Tibial nerve (tissue), 4 donors: ENCODE data around the gene RBBP7. TPM values are rescaled to one million over a fixed set of nuclear protein-coding genes. Genes with fewer than 3 reads are reported as not detected.

Experiments
- DNase-seq, 2 donors: peaks; one replicate each; pipeline ENCODE4 v3.0.0-alpha.2; 2019; ENCODE audit warnings: low spot score in 2 of 2
- H3K27ac ChIP-seq, 4 donors: fragments of 200-600 bp; sonication (generic) in 3 of 4; one replicate each; pipeline ENCODE4 v1.5.1; 2017 to 2019; ENCODE audit warnings: mild to moderate bottlenecking in 1 of 4
- H3K27me3 ChIP-seq, 2 donors: fragments of 200-600 bp; sonication (generic) in 1 of 2; one replicate each; pipeline versions ENCODE4 v1.5.1 to v1.6.0; 2017 to 2019
- H3K36me3 ChIP-seq, 3 donors: fragments of 200-600 bp; sonication (generic); one replicate each; pipeline ENCODE4 v1.5.1; 2018 to 2019
- H3K4me1 ChIP-seq, 4 donors: fragments of 200-600 bp; sonication (generic) in 3 of 4; one replicate each; pipeline ENCODE4 v1.5.1; 2017 to 2019
- H3K4me3 ChIP-seq, 4 donors: fragments of 200-600 bp; sonication (generic) in 3 of 4; one replicate each; pipeline ENCODE4 v1.5.1; 2017 to 2019; ENCODE audit warnings: mild to moderate bottlenecking in 1 of 4, moderate library complexity in 1 of 4
- H3K9me3 ChIP-seq, 4 donors: fragments of 200-600 bp; sonication (generic) in 3 of 4; one replicate each; pipeline ENCODE4 v1.5.1; 2017 to 2019
- EP300 ChIP-seq, 2 donors: sonication (generic); formaldehyde crosslinking; IDR thresholded peaks; one replicate each; pipeline ENCODE4 v1.6.1; 2017; ENCODE audit warnings: antibody characterized with exemption in 2 of 2, mild to moderate bottlenecking in 1 of 2
- POLR2A ChIP-seq, 2 donors: fragments of 450-650 bp; IDR thresholded peaks; one replicate each; pipeline ENCODE4 v1.6.1; 2017; ENCODE audit warnings: antibody characterized with exemption in 2 of 2, mild to moderate bottlenecking in 2 of 2, moderate library complexity in 2 of 2
- WGBS, 2 donors: methylation state at CpG; one replicate each; pipeline ENCODE4 v1.1.5; 2018; 5-methylcytosine and 5-hydroxymethylcytosine counted together
- total RNA-seq, 4 donors: library from RNA; depleted of rRNA; stranded (reverse); fragments of >200 nt; gene quantifications; one replicate each; pipeline ENCODE4 v1.1.0, GENCODE V29; 2016
- TF ChIP-seq, protein P1 (sequence below), 5 experiments: fragments of 200-600 bp in 3 of 5; fragments of 450-650 bp in 2 of 5; sonication (generic) in 3 of 5; IDR thresholded peaks; one replicate each; pipeline ENCODE4 v1.5.1; 2016 to 2019; ENCODE audit warnings: antibody characterized with exemption in 5 of 5, mild to moderate bottlenecking in 3 of 5, moderate library complexity in 2 of 5

The RBBP7 gene
- total RNA-seq, 4 donors from 2014 or later = 69.7 to 85.5 (median 79.2) TPM

DNA sequence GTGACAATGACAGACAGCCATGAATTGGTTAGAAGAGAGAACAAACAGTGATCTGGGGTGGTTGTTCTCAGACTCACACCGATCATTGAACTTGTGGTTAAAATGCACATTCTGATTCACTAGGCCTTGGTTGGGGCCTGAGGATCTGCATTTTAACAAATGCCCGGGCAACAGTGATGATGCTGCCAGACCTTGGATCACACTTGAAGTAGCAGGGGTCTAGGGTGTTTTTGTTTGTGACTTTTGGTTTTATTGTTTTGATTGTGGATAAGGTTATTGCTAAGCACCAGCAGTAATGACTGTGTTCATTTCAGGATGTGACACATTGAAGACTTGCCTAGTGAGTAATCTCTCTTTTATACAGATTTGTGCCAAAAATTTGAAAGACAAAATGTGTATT, 47.4 kb downstream of the RBBP7 start:
- Histone ChIP-seq H3K4me1 (peaks cover 0 to 14% (median 0%) of the 10 kb centered on the region in 4 donors), H3K27me3 (no peaks in the 10 kb centered on the region), H3K9me3 (no peaks in the 10 kb centered on the region), H3K36me3 (no peaks in the 10 kb centered on the region), H3K27ac (peak overlapping the region in 1 of 4 donors; percentile 26), H3K4me3 (no peak overlapping the region)
- no peak for DNase-seq
- no peak for TF ChIP-seq POLR2A (IDR thresholded peaks at IDR 0.05)
- TF ChIP-seq, protein P1, sequence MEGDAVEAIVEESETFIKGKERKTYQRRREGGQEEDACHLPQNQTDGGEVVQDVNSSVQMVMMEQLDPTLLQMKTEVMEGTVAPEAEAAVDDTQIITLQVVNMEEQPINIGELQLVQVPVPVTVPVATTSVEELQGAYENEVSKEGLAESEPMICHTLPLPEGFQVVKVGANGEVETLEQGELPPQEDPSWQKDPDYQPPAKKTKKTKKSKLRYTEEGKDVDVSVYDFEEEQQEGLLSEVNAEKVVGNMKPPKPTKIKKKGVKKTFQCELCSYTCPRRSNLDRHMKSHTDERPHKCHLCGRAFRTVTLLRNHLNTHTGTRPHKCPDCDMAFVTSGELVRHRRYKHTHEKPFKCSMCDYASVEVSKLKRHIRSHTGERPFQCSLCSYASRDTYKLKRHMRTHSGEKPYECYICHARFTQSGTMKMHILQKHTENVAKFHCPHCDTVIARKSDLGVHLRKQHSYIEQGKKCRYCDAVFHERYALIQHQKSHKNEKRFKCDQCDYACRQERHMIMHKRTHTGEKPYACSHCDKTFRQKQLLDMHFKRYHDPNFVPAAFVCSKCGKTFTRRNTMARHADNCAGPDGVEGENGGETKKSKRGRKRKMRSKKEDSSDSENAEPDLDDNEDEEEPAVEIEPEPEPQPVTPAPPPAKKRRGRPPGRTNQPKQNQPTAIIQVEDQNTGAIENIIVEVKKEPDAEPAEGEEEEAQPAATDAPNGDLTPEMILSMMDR (IDR thresholded peaks at IDR 0.05) = no peak
- TF ChIP-seq EP300 (IDR thresholded peaks at IDR 0.05) = no peak
- WGBS, 2 donors = 36 to 73% methylated on average over 2 of the region's 2 CpGs

DNA sequence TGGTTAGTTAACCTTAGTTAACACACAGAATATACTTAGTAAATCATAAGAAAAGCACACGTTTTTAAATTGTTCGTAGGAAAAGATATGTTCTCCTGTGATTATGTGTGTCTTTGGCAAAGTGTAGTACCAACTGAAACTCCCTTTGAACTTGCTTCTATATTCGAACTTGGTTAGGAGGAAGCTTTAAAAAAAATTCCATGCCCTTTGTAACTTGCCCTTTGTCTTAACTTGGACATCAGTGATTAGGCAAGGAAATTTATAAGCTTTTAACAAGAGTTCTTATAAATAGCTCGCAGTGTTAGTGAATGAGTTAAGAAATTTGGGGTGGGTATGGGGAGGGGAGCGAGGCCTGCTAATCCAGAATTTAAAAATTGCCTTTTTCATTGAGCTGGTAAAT, 50.5 kb downstream of the RBBP7 start:
- TF ChIP-seq POLR2A (IDR thresholded peaks at IDR 0.05) = no peak
- TF ChIP-seq, protein P1 (IDR thresholded peaks at IDR 0.05) = no peak
- no peak for TF ChIP-seq EP300 (IDR thresholded peaks at IDR 0.05)
- no peaks in the 10 kb centered on the region for H3K27me3 ChIP-seq
- WGBS, 2 donors = 59 to 75% methylated on average over 5 of the region's 5 CpGs
- H3K9me3 ChIP-seq = no peaks in the 10 kb centered on the region
- H3K4me3 ChIP-seq = no peak overlapping the region
- DNase-seq = no peak
- no peaks in the 10 kb centered on the region for H3K36me3 ChIP-seq
- no peak overlapping the region for H3K27ac ChIP-seq
- H3K4me1 ChIP-seq = no peaks in the 10 kb centered on the region

DNA sequence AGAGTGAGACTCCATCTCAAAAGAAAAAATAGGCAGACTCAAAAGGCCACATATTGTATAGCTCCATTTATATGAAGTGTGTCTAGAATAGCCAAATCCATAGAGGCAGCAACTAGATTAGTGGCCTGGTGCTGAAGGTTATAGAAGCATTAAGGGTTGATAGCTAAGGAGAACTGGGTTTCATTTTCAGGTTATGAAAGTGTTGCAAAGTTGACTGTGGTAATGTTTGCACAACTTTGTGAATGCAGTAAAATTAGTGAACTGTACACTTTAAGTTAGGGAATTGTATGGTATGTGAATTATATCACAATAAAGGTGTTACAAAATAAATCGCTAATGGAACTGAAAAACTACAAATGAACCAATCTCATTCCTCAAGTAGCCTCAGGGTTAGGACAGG, 55.6 kb downstream of the RBBP7 start:
- Histone ChIP-seq H3K36me3 (no peaks in the 10 kb centered on the region), H3K4me1 (no peaks in the 10 kb centered on the region), H3K27ac (no peak overlapping the region), H3K27me3 (no peaks in the 10 kb centered on the region), H3K9me3 (no peaks in the 10 kb centered on the region), H3K4me3 (no peak overlapping the region)
- DNase-seq = no peak
- 92 to 96% methylated on average over 1 of the region's 1 CpG for WGBS, 2 donors
- TF ChIP-seq EP300 (IDR thresholded peaks at IDR 0.05) (no peak), POLR2A (IDR thresholded peaks at IDR 0.05) (no peak)
- TF ChIP-seq, protein P1 (IDR thresholded peaks at IDR 0.05) = no peak

DNA sequence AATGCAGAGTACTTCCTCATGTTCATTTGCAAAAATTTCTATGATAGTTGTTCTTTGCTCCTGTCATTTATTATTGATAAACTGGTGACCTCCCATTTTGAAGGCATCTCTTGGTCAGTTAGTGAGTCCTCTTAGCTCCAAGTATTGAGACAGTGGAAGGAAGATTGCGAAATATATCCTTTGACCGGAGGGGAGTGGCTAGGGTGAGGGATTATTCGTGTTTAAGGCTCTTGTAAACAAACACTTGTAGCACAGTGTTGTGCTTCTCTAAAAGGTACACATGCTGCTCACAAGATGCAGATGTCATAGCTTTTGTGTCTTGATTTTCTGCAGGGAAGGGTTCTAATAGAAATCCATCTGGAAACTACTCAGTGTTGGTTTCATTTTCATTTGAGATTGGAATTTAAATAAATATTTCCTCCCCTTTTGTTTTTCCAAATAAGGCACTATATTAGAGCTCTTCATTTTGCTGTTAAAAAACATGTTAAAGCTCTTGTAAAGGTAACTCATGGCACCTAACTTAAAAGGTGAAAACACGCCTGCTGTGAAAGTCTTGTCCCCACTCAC, 62.1 kb downstream of the RBBP7 start:
- Histone ChIP-seq H3K4me3 (peak overlapping the region in 3 of 4 donors; percentile 4 to 34 (median 9)), H3K4me1 (peaks cover 0 to 17% (median 3%) of the 10 kb centered on the region in 4 donors), H3K9me3 (no peaks in the 10 kb centered on the region), H3K36me3 (peaks cover 0 to under 1% (median 0%) of the 10 kb centered on the region in 3 donors), H3K27me3 (no peaks in the 10 kb centered on the region), H3K27ac (peak overlapping the region in 3 of 4 donors; percentile 53 to 64 (median 62))
- peak in 1 of 2 donors; percentile 42 for TF ChIP-seq EP300 (IDR thresholded peaks at IDR 0.05)
- TF ChIP-seq, protein P1 (IDR thresholded peaks at IDR 0.05) = no peak
- DNase-seq = no peak
- 35 to 49% methylated on average over 4 of the region's 4 CpGs for WGBS, 2 donors

DNA sequence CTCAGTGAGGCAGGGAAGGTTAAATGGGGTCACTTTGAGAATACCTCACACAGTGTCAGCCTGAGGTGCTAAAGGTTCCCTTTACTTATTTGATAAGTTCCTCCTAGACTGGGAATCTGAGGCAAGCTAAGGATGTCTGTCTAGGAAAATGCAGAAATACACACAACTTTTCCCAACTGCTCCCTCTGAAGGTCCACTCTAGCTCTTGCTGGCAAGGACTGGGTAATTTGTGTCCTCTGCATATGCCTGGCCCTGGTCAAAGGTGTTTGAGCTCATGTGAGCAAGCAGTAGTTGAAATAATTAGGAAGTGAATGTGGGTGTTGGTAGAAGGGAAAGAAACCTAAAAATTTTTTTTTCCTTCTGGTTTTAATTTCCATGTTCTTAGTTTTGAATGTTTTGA, 62.6 kb downstream of the RBBP7 start:
- Histone ChIP-seq H3K27ac (peak overlapping the region in 3 of 4 donors; percentile 53 to 64 (median 62)), H3K9me3 (no peaks in the 10 kb centered on the region), H3K27me3 (no peaks in the 10 kb centered on the region), H3K4me1 (peaks cover 0 to 17% (median 3%) of the 10 kb centered on the region in 4 donors), H3K36me3 (peaks cover 0 to 4% (median 0%) of the 10 kb centered on the region in 3 donors), H3K4me3 (peak overlapping the region in 1 of 4 donors; percentile 34)
- DNase-seq = no peak
- TF ChIP-seq EP300 (IDR thresholded peaks at IDR 0.05) (no peak), POLR2A (IDR thresholded peaks at IDR 0.05) (no peak)
- TF ChIP-seq, protein P1 (IDR thresholded peaks at IDR 0.05) = no peak
